ENCODE results near the gene USP6NL. TPM values are rescaled to one million over a fixed set of nuclear protein-coding genes. Genes with fewer than 3 reads are reported as not detected.

USP6NL gene
- total and polyA plus RNA-seq, 7 donors, result 1.8 to 5.4 (median 2.9) TPM

GRCh38 chr10:11435581-11435981 is 175.9 kb downstream of the USP6NL start:
- Histone ChIP-seq H3K4me1 (no peaks in the 10 kb centered on the region), H3K27ac (no peak overlapping the region), H3K36me3 (ENCODE audit: insufficient read depth in 1 of 2, low read depth in 1 of 2) (no peaks in the 10 kb centered on the region), H3K9me3 (no peaks in the 10 kb centered on the region), H3K27me3 (ENCODE audit: insufficient read depth in 3 of 3, low read length in 2 of 3) (peaks cover 0 to 18% (median 0%) of the 10 kb centered on the region in 3 donors), H3K4me3 (no peak overlapping the region)
- 56 to 69% (median 62%) methylated on average over 9 of the region's 9 CpGs for WGBS, 3 donors
- intact Hi-C loops (cut with DNase I), result no loop called here
- ATAC-seq, result no peak
- TF ChIP-seq CTCF (IDR thresholded peaks at IDR 0.05), result no peak
- no peak for DNase-seq

GRCh38 chr10:11434324-11434723 is 177.1 kb downstream of the USP6NL start:
- no peak for ATAC-seq
- DNase-seq, result no peak
- H3K4me1 ChIP-seq, result no peaks in the 10 kb centered on the region
- WGBS, 3 donors, result 26 to 42% (median 36%) methylated on average over 2 of the region's 2 CpGs
- TF ChIP-seq CTCF (IDR thresholded peaks at IDR 0.05), result no peak
- no peak overlapping the region for H3K27ac ChIP-seq
- no peak overlapping the region for H3K4me3 ChIP-seq
- intact Hi-C loops (cut with DNase I), result no loop called here
- H3K36me3 ChIP-seq (ENCODE audit: insufficient read depth in 1 of 2, low read depth in 1 of 2), result no peaks in the 10 kb centered on the region
- H3K9me3 ChIP-seq, result no peaks in the 10 kb centered on the region
- peaks cover 0 to 18% (median 0%) of the 10 kb centered on the region in 3 donors for H3K27me3 ChIP-seq (ENCODE audit: insufficient read depth in 3 of 3, low read length in 2 of 3)

- intact Hi-C loops (cut with DNase I), result no loop called here
- Histone ChIP-seq H3K9me3 (no peaks in the 10 kb centered on the region), H3K4me3 (no peak overlapping the region), H3K4me1 (no peaks in the 10 kb centered on the region), H3K36me3 (ENCODE audit: insufficient read depth in 1 of 2, low read depth in 1 of 2) (no peaks in the 10 kb centered on the region), H3K27ac (no peak overlapping the region), H3K27me3 (ENCODE audit: insufficient read depth in 3 of 3, low read length in 2 of 3) (peaks cover 0 to 12% (median 0%) of the 10 kb centered on the region in 3 donors)
- 69 to 82% (median 76%) methylated on average over 11 of the region's 11 CpGs for WGBS, 3 donors
- DNase-seq (no peak), ATAC-seq (no peak)
- no peak for TF ChIP-seq CTCF (IDR thresholded peaks at IDR 0.05)
Observed at GRCh38 chr10:11433657-11434056, 177.8 kb downstream of the USP6NL start.

- WGBS, 3 donors, result 64 to 82% (median 67%) methylated on average over 4 of the region's 4 CpGs
- H3K9me3 ChIP-seq, result no peaks in the 10 kb centered on the region
- intact Hi-C loops (cut with DNase I), result no loop called here
- ATAC-seq, result no peak
- peaks cover 0 to 7% (median 0%) of the 10 kb centered on the region in 3 donors for H3K27me3 ChIP-seq (ENCODE audit: insufficient read depth in 3 of 3, low read length in 2 of 3)
- no peaks in the 10 kb centered on the region for H3K4me1 ChIP-seq
- no peak for DNase-seq
- TF ChIP-seq CTCF (IDR thresholded peaks at IDR 0.05), result no peak
- H3K36me3 ChIP-seq (ENCODE audit: insufficient read depth in 1 of 2, low read depth in 1 of 2), result no peaks in the 10 kb centered on the region
- no peak overlapping the region for H3K4me3 ChIP-seq
- H3K27ac ChIP-seq, result no peak overlapping the region
Observed at GRCh38 chr10:11431216-11431555, 180.3 kb downstream of the USP6NL start.

GRCh38 chr10:11430421-11431215 is 180.8 kb downstream of the USP6NL start:
- Histone ChIP-seq H3K4me3 (no peak overlapping the region), H3K9me3 (no peaks in the 10 kb centered on the region), H3K27me3 (ENCODE audit: insufficient read depth in 3 of 3, low read length in 2 of 3) (peaks cover 0 to 4% (median 0%) of the 10 kb centered on the region in 3 donors), H3K36me3 (ENCODE audit: insufficient read depth in 1 of 2, low read depth in 1 of 2) (no peaks in the 10 kb centered on the region), H3K27ac (no peak overlapping the region), H3K4me1 (no peaks in the 10 kb centered on the region)
- DNase-seq (no peak), ATAC-seq (no peak)
- 73 to 76% (median 74%) methylated on average over 23 of the region's 23 CpGs for WGBS, 3 donors
- intact Hi-C loops (cut with DNase I), result no loop called here
- TF ChIP-seq CTCF (IDR thresholded peaks at IDR 0.05), result no peak

Data from psoas muscle (tissue), 8 donors.